Stomach smooth muscle (tissue), 2 donors: ENCODE results near the gene MGRN1.

ENCODE experiments used
- H3K27ac ChIP-seq: one replicate; pipeline ENCODE4 v1.7.0; 2013; ENCODE audit warnings: mild to moderate bottlenecking, low read length, inconsistent platforms
- H3K27me3 ChIP-seq, 2 donors: one replicate each; pipeline ENCODE4 v1.7.0; 2013; ENCODE audit warnings: low read length in 2 of 2; ENCODE audit not compliant: insufficient read depth in 2 of 2, control insufficient read depth in 1 of 2
- H3K36me3 ChIP-seq, 2 donors: one replicate each; pipeline ENCODE4 v1.7.0; 2013; ENCODE audit warnings: low read length in 2 of 2; ENCODE audit not compliant: control insufficient read depth in 2 of 2, insufficient read depth in 2 of 2
- H3K4me1 ChIP-seq: one replicate; pipeline ENCODE4 v1.7.0; 2013; ENCODE audit warnings: low read length; ENCODE audit not compliant: control insufficient read depth, insufficient read depth
- H3K4me3 ChIP-seq, 2 donors: one replicate each; pipeline ENCODE4 v1.7.0; 2013; ENCODE audit warnings: low read length in 2 of 2
- H3K9ac ChIP-seq, 2 donors: one replicate each; pipeline ENCODE4 v1.7.0; 2013; ENCODE audit warnings: low read length in 2 of 2, mild to moderate bottlenecking in 1 of 2
- H3K9me3 ChIP-seq, 2 donors: one replicate each; pipeline ENCODE4 v1.7.0; 2013; ENCODE audit warnings: low read length in 2 of 2; ENCODE audit not compliant: control insufficient read depth in 2 of 2
- donor health status: healthy.
- donor health status: Pancreatic carcinoma.

Gene MGRN1

GRCh38 chr16:4604401-4604800, 20.2 kb upstream of the MGRN1 start:
- Histone ChIP-seq H3K9ac (no peak overlapping the region), H3K36me3 (peaks cover 3 to 4% of the 10 kb centered on the region in 2 donors), H3K27ac (no peak overlapping the region), H3K27me3 (peaks cover 0 to 8% of the 10 kb centered on the region in 2 donors), H3K9me3 (no peaks in the 10 kb centered on the region), H3K4me3 (no peak overlapping the region), H3K4me1 (peaks cover 15% of the 10 kb centered on the region)

GRCh38 chr16:4606354-4606753, 18.3 kb upstream of the MGRN1 start:
- Histone ChIP-seq H3K27ac (no peak overlapping the region), H3K9me3 (no peaks in the 10 kb centered on the region), H3K36me3 (peaks cover 3 to 4% of the 10 kb centered on the region in 2 donors), H3K4me1 (peaks cover 25% of the 10 kb centered on the region), H3K27me3 (peaks cover 0 to 7% of the 10 kb centered on the region in 2 donors), H3K9ac (no peak overlapping the region), H3K4me3 (no peak overlapping the region)

- Histone ChIP-seq H3K4me3 (no peak overlapping the region), H3K4me1 (peaks cover 36% of the 10 kb centered on the region), H3K9me3 (no peaks in the 10 kb centered on the region), H3K36me3 (peaks cover 3 to 4% of the 10 kb centered on the region in 2 donors), H3K9ac (no peak overlapping the region), H3K27me3 (no peaks in the 10 kb centered on the region), H3K27ac (no peak overlapping the region)
These were observed 16.6 kb upstream of the MGRN1 start for GRCh38 chr16:4607841-4608703.

- no peak overlapping the region for H3K4me3 ChIP-seq
- H3K9me3 ChIP-seq, result no peaks in the 10 kb centered on the region
- peaks cover 3 to 4% of the 10 kb centered on the region in 2 donors for H3K36me3 ChIP-seq
- H3K4me1 ChIP-seq, result peaks cover 41% of the 10 kb centered on the region
- H3K27me3 ChIP-seq, result no peaks in the 10 kb centered on the region
- H3K27ac ChIP-seq, result no peak overlapping the region
- H3K9ac ChIP-seq, result no peak overlapping the region
These were observed 16.0 kb upstream of the MGRN1 start for GRCh38 chr16:4608704-4608980.

GRCh38 chr16:4609200-4610010, 15.2 kb upstream of the MGRN1 start:
- Histone ChIP-seq H3K9me3 (no peaks in the 10 kb centered on the region), H3K9ac (no peak overlapping the region), H3K36me3 (peaks cover 3 to 4% of the 10 kb centered on the region in 2 donors), H3K4me1 (peaks cover 43% of the 10 kb centered on the region), H3K27me3 (no peaks in the 10 kb centered on the region), H3K27ac (no peak overlapping the region), H3K4me3 (no peak overlapping the region)

- H3K9ac ChIP-seq, result no peak overlapping the region
- H3K27ac ChIP-seq, result peak overlapping the region; percentile 6
- H3K4me3 ChIP-seq, result no peak overlapping the region
- peaks cover 3 to 4% of the 10 kb centered on the region in 2 donors for H3K36me3 ChIP-seq
- H3K9me3 ChIP-seq, result no peaks in the 10 kb centered on the region
- no peaks in the 10 kb centered on the region for H3K27me3 ChIP-seq
- peaks cover 49% of the 10 kb centered on the region for H3K4me1 ChIP-seq
These were observed 14.3 kb upstream of the MGRN1 start for GRCh38 chr16:4610011-4611005.

GRCh38 chr16:4611337-4612021, 13.1 kb upstream of the MGRN1 start:
- H3K9me3 ChIP-seq, result no peaks in the 10 kb centered on the region
- peaks cover 3 to 4% of the 10 kb centered on the region in 2 donors for H3K36me3 ChIP-seq
- H3K4me3 ChIP-seq, result peak overlapping the region in 1 of 2 donors; percentile 29
- H3K27ac ChIP-seq, result no peak overlapping the region
- H3K9ac ChIP-seq, result no peak overlapping the region
- no peaks in the 10 kb centered on the region for H3K27me3 ChIP-seq
- H3K4me1 ChIP-seq, result peaks cover 55% of the 10 kb centered on the region

GRCh38 chr16:4612474-4612931, 12.1 kb upstream of the MGRN1 start:
- H3K27ac ChIP-seq, result no peak overlapping the region
- H3K9me3 ChIP-seq, result no peaks in the 10 kb centered on the region
- peak overlapping the region; percentile 87 to 91 for H3K4me3 ChIP-seq
- peaks cover 61% of the 10 kb centered on the region for H3K4me1 ChIP-seq
- peak overlapping the region in 1 of 2 donors; percentile 78 for H3K9ac ChIP-seq
- H3K36me3 ChIP-seq, result peaks cover 2 to 4% of the 10 kb centered on the region in 2 donors
- H3K27me3 ChIP-seq, result no peaks in the 10 kb centered on the region

GRCh38 chr16:4612977-4613635, 11.5 kb upstream of the MGRN1 start:
- H3K27ac ChIP-seq, result peak overlapping the region; percentile 92
- H3K9ac ChIP-seq, result peak overlapping the region; percentile 74 to 78
- H3K27me3 ChIP-seq, result no peaks in the 10 kb centered on the region
- H3K36me3 ChIP-seq, result peaks cover 0 to 2% of the 10 kb centered on the region in 2 donors
- H3K9me3 ChIP-seq, result no peaks in the 10 kb centered on the region
- H3K4me3 ChIP-seq, result peak overlapping the region; percentile 87 to 91
- peaks cover 65% of the 10 kb centered on the region for H3K4me1 ChIP-seq
